ENCODE data around the gene PCDH7. TPM values are rescaled to one million over a fixed set of nuclear protein-coding genes. Genes with fewer than 3 reads are reported as not detected.

Gene PCDH7
- total RNA-seq, 4 donors from 2014 or later, result 12.6 to 55.0 (median 40.0) TPM

- intact Hi-C loops (cut with DNase I), result loop anchor here (10.0 kb wide), 1 partner anchor 49 kb away; no protein-coding TSS in a partner anchor
- no peak overlapping the region for H3K4me3 ChIP-seq (replicated peaks in 1 of 3)
- no peak for DNase-seq
Observed at GRCh38 chr4:30725562-30725961, 5.4 kb downstream of the PCDH7 start.

GRCh38 chr4:30726090-30726675 is 6.0 kb downstream of the PCDH7 start:
- H3K4me3 ChIP-seq (replicated peaks in 1 of 3), result no peak overlapping the region
- no peaks in the 10 kb centered on the region for H3K9me3 ChIP-seq
- H3K36me3 ChIP-seq, result no peaks in the 10 kb centered on the region
- no peak for DNase-seq
- WGBS, 2 donors, result 65 to 70% methylated on average over 2 of the region's 2 CpGs
- TF ChIP-seq CTCF (IDR thresholded peaks at IDR 0.05), result no peak
- TF ChIP-seq POLR2A (IDR thresholded peaks at IDR 0.05), result no peak
- H3K27ac ChIP-seq, result no peak overlapping the region
- H3K4me1 ChIP-seq, result peaks cover 0 to 18% of the 10 kb centered on the region in 2 donors
- no peaks in the 10 kb centered on the region for H3K27me3 ChIP-seq
- intact Hi-C loops (cut with DNase I), result loop anchor here (10.0 kb wide), 1 partner anchor 49 kb away; no protein-coding TSS in a partner anchor

More at GRCh38 chr4:30725562-30725961, 5.4 kb downstream of the PCDH7 start:
- TF ChIP-seq CTCF (IDR thresholded peaks at IDR 0.05) (no peak), POLR2A (IDR thresholded peaks at IDR 0.05) (no peak)
- 62 to 64% methylated on average over 2 of the region's 2 CpGs for WGBS, 2 donors
- H3K4me1 ChIP-seq, result peaks cover 0 to 18% of the 10 kb centered on the region in 2 donors
- no peaks in the 10 kb centered on the region for H3K36me3 ChIP-seq
- no peaks in the 10 kb centered on the region for H3K9me3 ChIP-seq
- H3K27ac ChIP-seq, result no peak overlapping the region
- no peaks in the 10 kb centered on the region for H3K27me3 ChIP-seq

GRCh38 chr4:30727409-30727808 is 7.2 kb downstream of the PCDH7 start:
- H3K36me3 ChIP-seq, result no peaks in the 10 kb centered on the region
- TF ChIP-seq CTCF (IDR thresholded peaks at IDR 0.05) (no peak), POLR2A (IDR thresholded peaks at IDR 0.05) (no peak)
- H3K27me3 ChIP-seq, result no peaks in the 10 kb centered on the region
- DNase-seq, result no peak
- 78% methylated on average over 2 of the region's 2 CpGs for WGBS, 2 donors
- H3K4me1 ChIP-seq, result peaks cover 0 to 18% of the 10 kb centered on the region in 2 donors
- no peak overlapping the region for H3K4me3 ChIP-seq (replicated peaks in 1 of 3)
- intact Hi-C loops (cut with DNase I), result loop anchor here (10.0 kb wide), 1 partner anchor 47 kb away; no protein-coding TSS in a partner anchor
- H3K27ac ChIP-seq, result no peak overlapping the region
- H3K9me3 ChIP-seq, result no peaks in the 10 kb centered on the region

GRCh38 chr4:30728311-30728710 is 8.1 kb downstream of the PCDH7 start:
- no peaks in the 10 kb centered on the region for H3K9me3 ChIP-seq
- H3K4me1 ChIP-seq, result peaks cover 0 to 18% of the 10 kb centered on the region in 2 donors
- intact Hi-C loops (cut with DNase I), result loop anchor here (10.0 kb wide), 1 partner anchor 46 kb away; no protein-coding TSS in a partner anchor
- H3K27ac ChIP-seq, result no peak overlapping the region
- TF ChIP-seq CTCF (IDR thresholded peaks at IDR 0.05), result no peak
- TF ChIP-seq POLR2A (IDR thresholded peaks at IDR 0.05), result no peak
- DNase-seq, result no peak
- WGBS, 2 donors, result 95% methylated on average over 2 of the region's 2 CpGs
- no peak overlapping the region for H3K4me3 ChIP-seq (replicated peaks in 1 of 3)
- no peaks in the 10 kb centered on the region for H3K27me3 ChIP-seq
- no peaks in the 10 kb centered on the region for H3K36me3 ChIP-seq

- WGBS, 2 donors, result 55 to 58% methylated on average over 3 of the region's 3 CpGs
- DNase-seq, result no peak
- no peak overlapping the region for H3K27ac ChIP-seq
- no peak overlapping the region for H3K4me3 ChIP-seq (replicated peaks in 1 of 3)
- TF ChIP-seq POLR2A (IDR thresholded peaks at IDR 0.05), result no peak
- TF ChIP-seq CTCF (IDR thresholded peaks at IDR 0.05), result no peak
- no peaks in the 10 kb centered on the region for H3K27me3 ChIP-seq
- H3K36me3 ChIP-seq, result no peaks in the 10 kb centered on the region
- H3K4me1 ChIP-seq, result no peaks in the 10 kb centered on the region
- intact Hi-C loops (cut with DNase I), result no loop called here
- H3K9me3 ChIP-seq, result no peaks in the 10 kb centered on the region
Observed at GRCh38 chr4:30743897-30744296, 23.7 kb downstream of the PCDH7 start.

Measured in thyroid gland (tissue), 4 donors.